ENCODE measurements around the gene BTBD7. TPM values are rescaled to one million over a fixed set of nuclear protein-coding genes. Genes with fewer than 3 reads are reported as not detected.

Gene BTBD7
- total RNA-seq, 1 experiment from 2014 or later, result 16.5 TPM

- DNase-seq (ENCODE audit: low read depth), result no peak
Observed at GRCh38 chr14:93304771-93305170, 28.1 kb downstream of the BTBD7 start.

- no peak for DNase-seq (ENCODE audit: low read depth)
Observed at GRCh38 chr14:93303659-93304058, 29.2 kb downstream of the BTBD7 start.

DNA sequence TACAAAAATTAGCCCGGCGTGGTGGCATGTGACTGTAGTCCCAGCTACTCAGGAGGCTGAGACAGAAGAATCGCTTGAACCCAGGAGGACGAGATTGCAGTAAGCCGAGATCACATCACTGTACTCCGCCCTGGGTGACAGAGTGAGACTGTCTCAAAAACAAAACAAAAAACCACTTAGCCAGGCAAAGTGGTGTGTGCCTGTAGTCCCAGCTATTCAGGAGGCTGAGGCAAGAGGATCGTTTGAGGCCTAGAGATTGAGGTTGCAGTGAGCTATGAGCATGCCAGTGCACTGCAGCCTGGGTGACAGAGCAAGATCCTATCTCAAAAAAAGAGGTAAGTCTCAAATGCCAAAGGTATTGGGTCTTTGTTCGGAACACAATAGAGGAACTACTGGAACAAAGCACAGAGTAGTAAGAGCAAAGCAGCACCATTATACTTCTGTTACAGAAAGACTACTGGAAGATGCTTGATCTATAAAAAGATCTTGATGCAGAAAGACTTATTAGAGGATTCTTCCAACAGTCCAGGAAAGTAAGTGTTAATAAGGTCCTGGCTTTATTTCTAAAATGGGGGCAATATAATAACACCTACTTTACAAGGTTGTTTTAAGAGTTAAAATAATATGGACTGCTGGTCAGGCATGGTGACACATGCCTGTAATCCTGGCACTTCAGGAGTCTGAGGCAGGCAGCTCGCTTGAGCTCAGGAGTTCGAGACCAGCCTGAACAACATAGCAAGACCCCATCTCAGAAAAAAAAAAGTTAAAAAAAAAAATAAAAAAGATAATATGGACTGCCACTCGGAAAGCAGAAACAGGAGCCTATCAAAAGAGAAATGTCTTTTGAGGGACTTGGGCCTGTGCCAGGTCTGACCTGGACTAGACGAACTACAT, 29.9 kb downstream of the BTBD7 start:
- no peak for DNase-seq (ENCODE audit: low read depth)

DNA sequence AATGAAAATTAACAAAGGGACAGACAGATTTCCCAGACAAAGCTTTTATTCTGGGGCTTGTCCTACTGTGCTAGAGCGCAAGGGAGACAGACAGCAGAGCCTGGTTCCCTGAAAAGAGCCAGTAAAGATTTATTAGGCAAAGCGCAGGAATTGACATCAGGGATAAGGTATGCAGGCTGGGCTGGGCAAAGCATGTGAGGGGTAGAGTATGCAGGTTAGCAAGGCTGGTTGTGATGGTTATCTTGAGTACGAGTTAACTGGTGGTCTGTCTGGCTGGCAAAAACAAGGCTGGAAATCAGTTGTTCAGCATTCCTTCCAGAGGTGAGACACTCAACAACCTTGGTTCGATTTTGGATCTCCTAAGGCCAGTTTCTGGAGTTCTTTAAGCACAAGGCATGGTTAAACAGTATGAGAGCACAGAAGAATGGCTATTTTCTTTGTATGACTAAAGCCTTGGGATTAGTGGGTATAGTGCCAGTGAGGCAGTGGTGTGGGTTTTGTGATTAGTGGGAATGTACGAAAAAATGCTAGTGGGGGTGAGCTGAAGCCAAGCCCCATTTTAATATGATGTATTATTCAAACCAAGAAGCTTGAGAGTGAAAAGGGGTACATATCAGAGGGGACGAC, 30.9 kb downstream of the BTBD7 start:
- DNase-seq (ENCODE audit: low read depth), result peak; percentile 30

GRCh38 chr14:93299866-93300265, 33.0 kb downstream of the BTBD7 start:
- no peak for DNase-seq (ENCODE audit: low read depth)

DNA sequence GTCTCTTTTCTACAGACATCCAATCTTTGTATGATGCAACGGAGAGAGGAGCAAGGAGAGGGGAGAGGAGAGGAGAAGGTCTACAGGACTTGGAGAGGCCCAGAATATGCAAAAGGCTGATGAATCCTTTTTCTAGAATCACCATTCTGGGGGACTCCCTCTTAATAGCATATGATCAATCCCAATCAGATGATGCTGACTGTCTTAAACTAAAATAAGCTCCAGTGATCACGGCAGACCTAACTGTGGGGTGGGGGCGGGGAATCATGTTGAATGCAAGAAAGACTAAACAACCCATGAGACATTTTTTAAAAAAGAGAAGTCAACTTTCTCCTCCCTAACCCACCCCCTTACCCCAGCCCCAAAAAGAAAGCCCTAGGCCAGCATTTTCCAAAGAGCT, 33.4 kb downstream of the BTBD7 start:
- DNase-seq (ENCODE audit: low read depth), result no peak

DNA sequence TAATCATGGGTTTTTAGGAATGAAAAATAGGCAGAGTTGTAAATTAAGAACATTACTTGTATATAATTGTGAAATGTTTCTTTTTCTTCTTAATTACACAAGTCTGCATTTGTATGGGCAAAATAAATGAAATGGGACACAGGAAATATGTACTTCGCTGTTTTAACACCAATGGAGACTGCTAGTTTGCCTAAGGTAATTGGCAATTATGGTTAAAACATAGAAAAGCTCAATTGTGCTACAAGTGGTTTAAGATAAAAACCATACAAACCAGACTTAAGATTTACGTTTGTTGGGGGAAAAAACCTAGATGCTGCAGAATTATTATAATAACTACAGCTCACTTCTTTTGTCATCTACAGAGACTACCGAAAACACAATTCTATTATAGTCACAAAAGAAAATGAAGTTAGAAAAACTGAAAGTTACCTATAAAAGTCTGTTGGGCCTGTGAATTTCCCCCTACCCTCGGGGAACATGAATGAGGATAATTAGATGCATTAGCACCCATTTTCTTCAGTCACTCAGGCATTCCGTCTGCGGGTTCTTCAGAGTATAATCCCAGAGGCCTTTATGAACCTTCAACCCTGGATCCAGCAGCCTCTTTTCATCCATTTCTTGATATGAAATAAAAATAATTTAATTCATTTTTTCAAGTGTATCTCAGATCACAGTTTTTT, 37.2 kb downstream of the BTBD7 start:
- no peak for DNase-seq (ENCODE audit: low read depth)

GRCh38 chr14:93286212-93286890, 46.5 kb downstream of the BTBD7 start:
- DNase-seq (ENCODE audit: low read depth), result peak; percentile 13

- no peak for DNase-seq (ENCODE audit: low read depth)
Observed at GRCh38 chr14:93285044-93285443, 47.8 kb downstream of the BTBD7 start.

GRCh38 chr14:93281937-93282336, 50.9 kb downstream of the BTBD7 start:
- DNase-seq (ENCODE audit: low read depth), result no peak

DNA sequence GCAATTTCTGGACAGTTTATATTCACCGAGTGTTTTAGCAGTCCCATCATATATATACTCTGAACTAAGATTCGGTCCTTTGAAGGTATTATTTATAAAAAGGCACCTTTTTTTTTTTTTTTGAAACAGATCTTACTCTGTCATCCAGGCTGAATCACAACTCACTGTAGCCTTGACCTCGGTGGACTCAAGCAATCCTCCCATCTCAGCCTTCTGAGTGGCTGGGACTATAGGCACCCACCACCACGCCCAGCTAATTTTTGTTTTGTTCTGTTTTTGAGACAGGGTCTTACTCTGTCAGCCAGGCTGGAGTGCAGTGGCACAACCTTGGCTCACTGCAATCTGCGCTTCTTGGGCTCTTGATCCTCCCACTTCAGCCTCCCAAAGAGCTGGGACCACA, 52.1 kb downstream of the BTBD7 start:
- DNase-seq (ENCODE audit: low read depth), result no peak

GRCh38 chr14:93276031-93276716, 56.7 kb downstream of the BTBD7 start:
- no peak for DNase-seq (ENCODE audit: low read depth)

DNA sequence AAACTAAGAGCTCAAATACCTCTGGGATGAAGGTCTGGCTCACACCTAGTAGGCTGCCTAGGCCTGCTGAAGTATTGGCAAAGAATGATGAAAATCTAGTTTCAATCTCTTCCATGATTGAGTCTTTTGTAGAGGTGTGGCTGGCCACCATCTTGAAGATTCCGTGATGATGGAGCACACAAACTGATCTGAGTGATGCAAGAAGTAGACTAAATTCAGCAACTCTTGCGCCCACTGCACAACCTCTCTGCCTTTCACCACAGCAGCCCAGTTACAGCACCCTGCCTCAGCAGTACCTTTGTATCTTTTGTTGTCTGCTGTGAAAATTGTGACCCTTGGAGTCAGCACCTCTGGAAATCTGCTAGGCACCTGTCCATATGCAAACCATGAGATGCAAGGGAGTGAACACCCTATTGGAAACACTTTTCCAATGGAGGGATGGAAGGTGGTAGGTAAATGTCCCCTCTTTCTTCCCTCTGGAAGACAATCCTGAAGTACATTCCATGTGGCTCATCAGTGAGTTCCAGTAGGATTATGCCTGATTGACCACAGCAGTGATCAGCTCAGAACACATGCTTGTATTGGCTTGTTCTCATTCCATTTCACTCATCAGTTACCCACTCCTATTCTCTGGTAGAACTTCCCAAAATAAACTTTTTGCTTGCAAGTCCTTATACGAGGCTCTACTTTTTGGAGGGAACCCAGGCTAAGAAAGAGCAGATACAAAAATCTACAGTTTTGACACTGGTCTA, 58.6 kb downstream of the BTBD7 start:
- DNase-seq (ENCODE audit: low read depth), result no peak

GRCh38 chr14:93271111-93271510, 61.7 kb downstream of the BTBD7 start:
- DNase-seq (ENCODE audit: low read depth), result no peak

DNA sequence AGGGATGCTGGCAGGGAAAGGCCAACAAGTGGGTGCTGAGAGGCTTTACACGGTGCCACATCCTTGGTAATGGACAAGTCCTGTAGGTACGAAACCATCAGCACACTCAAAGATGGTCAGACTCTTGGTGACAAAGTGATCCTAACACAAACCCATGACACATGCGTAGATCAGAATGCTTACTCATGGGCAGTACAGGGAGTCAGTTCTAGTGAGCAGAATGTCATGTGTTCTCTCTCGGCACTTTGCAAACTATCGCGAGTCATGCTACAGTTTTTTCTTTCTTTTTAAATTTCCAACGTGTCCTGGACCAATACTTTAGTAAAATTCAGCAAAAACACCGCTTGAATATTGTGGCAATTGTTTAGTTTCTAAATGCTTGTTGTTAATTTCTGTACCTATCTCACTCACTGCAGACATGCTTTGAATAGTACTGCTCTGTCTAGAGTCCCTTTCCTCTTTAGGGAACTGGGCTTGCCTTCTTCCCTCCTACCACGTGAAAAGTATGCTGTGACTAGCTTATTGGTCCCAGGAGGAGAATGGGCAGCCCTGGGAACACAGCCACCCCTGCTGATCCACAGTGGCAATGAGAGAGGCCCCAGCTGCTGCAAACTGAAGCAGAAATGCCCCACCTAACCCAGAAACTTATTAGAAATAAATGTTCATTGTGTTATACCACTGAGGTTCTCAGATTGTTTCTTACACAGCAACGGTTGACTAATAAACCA, 63.3 kb downstream of the BTBD7 start:
- peak; percentile 69 for DNase-seq (ENCODE audit: low read depth)

DNA sequence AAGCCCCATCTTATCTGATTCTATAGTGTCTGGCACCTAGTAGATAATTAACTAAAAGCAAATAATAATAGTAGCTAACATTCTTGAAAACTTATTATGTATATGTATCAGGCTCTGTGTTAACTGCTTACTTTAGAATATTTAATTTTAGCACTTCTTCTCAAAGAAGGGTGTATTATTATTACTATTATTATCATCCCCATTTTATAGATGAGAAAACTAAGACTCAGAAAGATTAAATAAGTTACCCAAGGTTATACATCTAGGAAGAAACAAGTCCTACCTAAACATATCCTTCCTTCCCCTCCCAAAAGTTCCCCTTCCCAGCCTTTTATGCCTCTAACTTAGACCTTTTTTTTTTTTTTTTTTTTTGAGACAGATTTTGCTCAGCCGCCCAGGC, 64.4 kb downstream of the BTBD7 start:
- no peak for DNase-seq (ENCODE audit: low read depth)

DNA sequence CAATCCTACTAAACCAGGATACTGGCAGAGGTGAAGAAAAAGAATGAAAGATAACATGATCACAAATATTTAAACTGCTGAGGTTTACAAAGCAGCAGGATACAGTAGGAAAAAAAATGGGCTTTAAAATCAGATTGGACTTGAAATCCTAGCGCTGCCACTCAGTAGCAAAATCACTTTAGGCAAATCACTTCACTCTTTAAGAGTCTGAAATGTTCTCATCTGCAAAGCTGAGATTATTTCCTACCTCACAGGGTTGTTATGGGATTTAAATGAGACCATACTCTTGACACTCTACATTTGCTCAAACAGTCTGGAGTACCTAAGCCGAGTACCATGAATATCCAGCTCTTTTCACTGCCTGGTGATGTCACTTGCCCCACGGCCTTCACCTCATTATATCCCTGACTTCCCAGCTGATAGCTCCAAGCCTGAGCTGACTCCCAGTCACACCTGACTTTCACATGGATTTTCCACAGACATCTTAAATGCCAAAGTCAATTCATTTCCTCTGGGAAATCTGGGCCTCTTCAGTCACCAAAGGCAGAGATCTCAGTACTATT, 65.6 kb downstream of the BTBD7 start:
- no peak for DNase-seq (ENCODE audit: low read depth)

DNA sequence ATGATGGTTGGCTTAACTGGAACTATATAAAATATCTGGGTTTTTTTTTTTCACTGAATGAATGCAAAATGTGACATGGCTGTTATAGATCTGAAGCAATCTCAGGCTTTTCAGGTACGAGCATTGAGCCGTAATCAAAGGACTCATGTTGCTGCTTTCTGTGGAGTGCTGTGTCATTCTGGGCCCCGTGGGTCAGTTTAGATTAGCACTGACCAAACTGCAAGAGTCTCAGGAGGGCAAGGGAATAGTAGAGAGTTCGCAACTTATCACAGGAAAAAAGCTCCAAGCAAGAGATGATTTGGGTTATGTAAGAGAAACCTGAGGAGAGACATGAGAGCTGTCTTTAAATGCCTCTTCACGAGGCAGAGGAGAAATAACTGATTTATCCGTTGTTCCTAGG, 66.7 kb downstream of the BTBD7 start:
- DNase-seq (ENCODE audit: low read depth), result no peak

- no peak for DNase-seq (ENCODE audit: low read depth)
Observed at GRCh38 chr14:93263416-93263815, 69.4 kb downstream of the BTBD7 start.

DNA sequence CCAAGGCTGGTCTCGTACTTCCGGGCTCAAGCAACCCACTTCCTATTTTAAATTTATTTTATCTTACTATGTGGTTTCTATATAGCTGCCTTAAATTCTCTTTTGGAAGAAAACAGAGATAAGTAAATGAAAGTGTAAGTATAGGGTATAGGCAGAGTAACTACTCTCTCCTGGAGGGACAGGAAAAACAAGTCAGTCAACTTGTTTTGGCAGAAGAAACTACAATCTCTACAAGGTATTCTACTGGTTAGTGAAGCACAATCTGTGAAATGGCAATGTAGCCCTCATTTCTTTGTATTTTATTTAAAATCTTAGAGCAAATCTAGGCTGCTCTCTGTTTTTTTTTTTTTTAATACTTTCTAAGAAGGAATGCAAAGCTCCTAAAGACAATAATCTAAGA, 70.4 kb downstream of the BTBD7 start:
- no peak for DNase-seq (ENCODE audit: low read depth)

Measured in Daoy (cell line).